GM12878 (cell line): ENCODE results near the gene C14orf93. TPM values are rescaled to one million over a fixed set of nuclear protein-coding genes. Genes with fewer than 3 reads are reported as not detected.

Source experiments
- ATF7 ChIP-seq: fragments of 450-650 bp; IDR thresholded peaks from 2 replicates; pipeline ENCODE4 v1.6.1; 2016; ENCODE audit warnings: low read depth, mild to moderate bottlenecking
- BMI1 ChIP-seq: fragments of 450-650 bp; IDR thresholded peaks from 2 replicates; pipeline ENCODE4 v1.6.1; 2016; ENCODE audit warnings: mild to moderate bottlenecking, moderate library complexity, borderline replicate concordance
- POLR2AphosphoS2 ChIP-seq: IDR thresholded peaks from 2 replicates; pipeline ENCODE4 v1.6.1; 2011; ENCODE audit warnings: low read depth, mild to moderate bottlenecking, low read length, improper control_type of control experiment, moderate library complexity
- RFX5 ChIP-seq: IDR thresholded peaks from 2 replicates; pipeline ENCODE4 v1.6.1; 2011; ENCODE audit warnings: low read depth, low read length, improper control_type of control experiment
- polyA plus RNA-seq, 11 experiments: library from polyadenylated mRNA; depleted of rRNA in 4 of 11; unstranded in 6 of 11; stranded (reverse) in 5 of 11; fragments of >200 nt; fragmentation: Nextera tagmentation in 4 of 11; fragmentation: Illumina TruSeq in 1 of 11; extraction: Ambion mirVana in 4 of 11; extraction: Trizol in 1 of 11; gene quantifications; 1 replicate in 1 of 11; 2 replicates in 10 of 11; pipeline versions ENCODE4 v1.2.1 to v1.2.3, GENCODE V29; 2011 to 2016; ENCODE audit warnings: inconsistent platforms in 2 of 11, missing spikeins in 2 of 11, low read depth in 1 of 11
- total RNA-seq, 4 experiments: library from RNA; depleted of rRNA in 3 of 4; stranded (reverse); fragments of >200 nt in 3 of 4; fragmentation: Illumina TruSeq in 1 of 4; extraction: Trizol in 1 of 4; gene quantifications; 2 replicates each; pipeline versions ENCODE4 v1.2.1 to v1.2.3, GENCODE V29; 2013 to 2021
- TF ChIP-seq, protein P1 (sequence below): IDR thresholded peaks from 2 replicates; pipeline ENCODE4 v1.6.1; 2012; ENCODE audit warnings: low read depth, low read length, improper control_type of control experiment

The C14orf93 gene
- total and polyA plus RNA-seq, 10 of the 15 experiments (the other 5 are each of a cell fraction or from before 2014, with no cell fraction given), result 1.8 to 13.9 (median 10.2) TPM

- TF ChIP-seq, protein P1, sequence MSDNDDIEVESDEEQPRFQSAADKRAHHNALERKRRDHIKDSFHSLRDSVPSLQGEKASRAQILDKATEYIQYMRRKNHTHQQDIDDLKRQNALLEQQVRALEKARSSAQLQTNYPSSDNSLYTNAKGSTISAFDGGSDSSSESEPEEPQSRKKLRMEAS, result no peak
- TF ChIP-seq POLR2AphosphoS2, result no peak
- no peak for TF ChIP-seq BMI1
- no peak for TF ChIP-seq RFX5
- TF ChIP-seq ATF7, result no peak
These were observed 70.3 kb downstream of the C14orf93 start (continued) for GRCh38 chr14:22939684-22940083.

Other genes with a start within 250 kb of the C14orf93 start
Only the 7 nearest of the 19 such genes appear.
- gene PRMT5, start 80.8 kb downstream of the C14orf93 start, total RNA-seq (2014; rRNA removed), result 96.2 and 106 TPM in 2 replicates
- 103 and 113 TPM in 2 replicates for gene PRMT5, start 80.8 kb downstream of the C14orf93 start, total RNA-seq (2014; rRNA removed; fragmentation: Illumina TruSeq; extraction: Trizol)
- 105 and 115 TPM in 2 replicates for gene PRMT5, start 80.8 kb downstream of the C14orf93 start, total RNA-seq (2021)
- gene PRMT5, start 80.8 kb downstream of the C14orf93 start, polyA plus RNA-seq (2011; rRNA removed), result 175 and 221 TPM in 2 replicates
- 125 and 129 TPM in 2 replicates for gene PRMT5, start 80.8 kb downstream of the C14orf93 start, polyA plus RNA-seq (2014; fragmentation: Illumina TruSeq; extraction: Trizol)
- gene PRMT5, start 80.8 kb downstream of the C14orf93 start, polyA plus RNA-seq (2014; fragmentation: Nextera tagmentation; extraction: Ambion mirVana), result 10 to 100 TPM; 54.3 to 71.6 TPM
- gene PRMT5, start 80.8 kb downstream of the C14orf93 start, polyA plus RNA-seq (2014; rRNA removed), result 106 and 118 TPM in 2 replicates
- gene PRMT5, start 80.8 kb downstream of the C14orf93 start, polyA plus RNA-seq (2016; fragmentation: Nextera tagmentation; extraction: Ambion mirVana), result 100 to 1,000 TPM; 175 to 195 TPM
- 71.8 and 84.5 TPM in 2 replicates for gene HAUS4, start 53.1 kb downstream of the C14orf93 start, total RNA-seq (2014; rRNA removed)
- gene HAUS4, start 53.1 kb downstream of the C14orf93 start, total RNA-seq (2014; rRNA removed; fragmentation: Illumina TruSeq; extraction: Trizol), result 57.1 and 59.5 TPM in 2 replicates
- gene HAUS4, start 53.1 kb downstream of the C14orf93 start, total RNA-seq (2021), result 58.8 and 60.4 TPM in 2 replicates
- 77.0 and 98.3 TPM in 2 replicates for gene HAUS4, start 53.1 kb downstream of the C14orf93 start, polyA plus RNA-seq (2011; rRNA removed)
- 51.8 and 73.5 TPM in 2 replicates for gene HAUS4, start 53.1 kb downstream of the C14orf93 start, polyA plus RNA-seq (2014; fragmentation: Illumina TruSeq; extraction: Trizol)
- 10 to 100 TPM; 14.9 to 33.0 TPM for gene HAUS4, start 53.1 kb downstream of the C14orf93 start, polyA plus RNA-seq (2014; fragmentation: Nextera tagmentation; extraction: Ambion mirVana)
- gene HAUS4, start 53.1 kb downstream of the C14orf93 start, polyA plus RNA-seq (2014; rRNA removed), result 64.7 and 73.5 TPM in 2 replicates
- 10 to 100 TPM; 49.4 to 58.2 TPM for gene HAUS4, start 53.1 kb downstream of the C14orf93 start, polyA plus RNA-seq (2016; fragmentation: Nextera tagmentation; extraction: Ambion mirVana)
- 0.49 and 0.51 TPM in 2 replicates for gene AJUBA, start 27.6 kb downstream of the C14orf93 start, total RNA-seq (2014; rRNA removed)
- gene AJUBA, start 27.6 kb downstream of the C14orf93 start, total RNA-seq (2014; rRNA removed; fragmentation: Illumina TruSeq; extraction: Trizol), result 0.18 and 0.36 TPM in 2 replicates
- 0.43 and 0.90 TPM in 2 replicates for gene AJUBA, start 27.6 kb downstream of the C14orf93 start, total RNA-seq (2021)
- gene AJUBA, start 27.6 kb downstream of the C14orf93 start, polyA plus RNA-seq (2011; rRNA removed), result 18.1 and 23.6 TPM in 2 replicates
- gene AJUBA, start 27.6 kb downstream of the C14orf93 start, polyA plus RNA-seq (2014; fragmentation: Illumina TruSeq; extraction: Trizol), result 0.16 and 0.87 TPM in 2 replicates
- gene AJUBA, start 27.6 kb downstream of the C14orf93 start, polyA plus RNA-seq (2014; fragmentation: Nextera tagmentation; extraction: Ambion mirVana), result under 1 TPM; 0.03 to 0.04 TPM
- gene AJUBA, start 27.6 kb downstream of the C14orf93 start, polyA plus RNA-seq (2014; rRNA removed), result 0.32 and 0.90 TPM in 2 replicates
- gene AJUBA, start 27.6 kb downstream of the C14orf93 start, polyA plus RNA-seq (2016; fragmentation: Nextera tagmentation; extraction: Ambion mirVana), result under 1 TPM in 1 of 2 experiments, not detected in 1; 0.15 TPM
- 120 and 142 TPM in 2 replicates for gene PSMB5, start 24.8 kb upstream of the C14orf93 start, total RNA-seq (2014; rRNA removed)
- 90.6 and 98.9 TPM in 2 replicates for gene PSMB5, start 24.8 kb upstream of the C14orf93 start, total RNA-seq (2014; rRNA removed; fragmentation: Illumina TruSeq; extraction: Trizol)
- 94.5 and 97.1 TPM in 2 replicates for gene PSMB5, start 24.8 kb upstream of the C14orf93 start, total RNA-seq (2021)
- gene PSMB5, start 24.8 kb upstream of the C14orf93 start, polyA plus RNA-seq (2011; rRNA removed), result 107 and 146 TPM in 2 replicates
- 77.7 and 84.5 TPM in 2 replicates for gene PSMB5, start 24.8 kb upstream of the C14orf93 start, polyA plus RNA-seq (2014; fragmentation: Illumina TruSeq; extraction: Trizol)
- 100 to 1,000 TPM; 686 to 802 TPM for gene PSMB5, start 24.8 kb upstream of the C14orf93 start, polyA plus RNA-seq (2014; fragmentation: Nextera tagmentation; extraction: Ambion mirVana)
- gene PSMB5, start 24.8 kb upstream of the C14orf93 start, polyA plus RNA-seq (2014; rRNA removed), result 113 and 125 TPM in 2 replicates
- 100 to 1,000 TPM; 180 to 205 TPM for gene PSMB5, start 24.8 kb upstream of the C14orf93 start, polyA plus RNA-seq (2016; fragmentation: Nextera tagmentation; extraction: Ambion mirVana)
- gene PSMB11, start 32.1 kb upstream of the C14orf93 start, total RNA-seq (2014; rRNA removed), result not detected in 2 replicates
- not detected in 2 replicates for gene PSMB11, start 32.1 kb upstream of the C14orf93 start, total RNA-seq (2014; rRNA removed; fragmentation: Illumina TruSeq; extraction: Trizol)
- gene PSMB11, start 32.1 kb upstream of the C14orf93 start, total RNA-seq (2021), result not detected in 2 replicates
- not detected in 2 replicates for gene PSMB11, start 32.1 kb upstream of the C14orf93 start, polyA plus RNA-seq (2011; rRNA removed)
- not detected in 2 replicates for gene PSMB11, start 32.1 kb upstream of the C14orf93 start, polyA plus RNA-seq (2014; fragmentation: Illumina TruSeq; extraction: Trizol)
- not detected for gene PSMB11, start 32.1 kb upstream of the C14orf93 start, polyA plus RNA-seq (2014; fragmentation: Nextera tagmentation; extraction: Ambion mirVana)
- gene PSMB11, start 32.1 kb upstream of the C14orf93 start, polyA plus RNA-seq (2014; rRNA removed), result not detected in 2 replicates
- not detected for gene PSMB11, start 32.1 kb upstream of the C14orf93 start, polyA plus RNA-seq (2016; fragmentation: Nextera tagmentation; extraction: Ambion mirVana)
- 0.45 and 0.49 TPM in 2 replicates for gene CDH24, start 47.4 kb upstream of the C14orf93 start, total RNA-seq (2014; rRNA removed)
- 0.23 and 0.36 TPM in 2 replicates for gene CDH24, start 47.4 kb upstream of the C14orf93 start, total RNA-seq (2014; rRNA removed; fragmentation: Illumina TruSeq; extraction: Trizol)
- gene CDH24, start 47.4 kb upstream of the C14orf93 start, total RNA-seq (2021), result 0.90 and 1.1 TPM in 2 replicates
- 0.65 and 1.4 TPM in 2 replicates for gene CDH24, start 47.4 kb upstream of the C14orf93 start, polyA plus RNA-seq (2011; rRNA removed)
- gene CDH24, start 47.4 kb upstream of the C14orf93 start, polyA plus RNA-seq (2014; fragmentation: Illumina TruSeq; extraction: Trizol), result 0.46 and 0.67 TPM in 2 replicates
- not detected for gene CDH24, start 47.4 kb upstream of the C14orf93 start, polyA plus RNA-seq (2014; fragmentation: Nextera tagmentation; extraction: Ambion mirVana)
- 1.2 and 1.5 TPM in 2 replicates for gene CDH24, start 47.4 kb upstream of the C14orf93 start, polyA plus RNA-seq (2014; rRNA removed)
- gene CDH24, start 47.4 kb upstream of the C14orf93 start, polyA plus RNA-seq (2016; fragmentation: Nextera tagmentation; extraction: Ambion mirVana), result under 1 TPM; 0.10 to 0.37 TPM
- 96.2 and 100 TPM in 2 replicates for gene ACIN1, start 85.0 kb upstream of the C14orf93 start, total RNA-seq (2014; rRNA removed)
- gene ACIN1, start 85.0 kb upstream of the C14orf93 start, total RNA-seq (2014; rRNA removed; fragmentation: Illumina TruSeq; extraction: Trizol), result 86.1 and 86.4 TPM in 2 replicates
- gene ACIN1, start 85.0 kb upstream of the C14orf93 start, total RNA-seq (2021), result 124 and 130 TPM in 2 replicates
- gene ACIN1, start 85.0 kb upstream of the C14orf93 start, polyA plus RNA-seq (2011; rRNA removed), result 87.5 and 112 TPM in 2 replicates
- gene ACIN1, start 85.0 kb upstream of the C14orf93 start, polyA plus RNA-seq (2014; fragmentation: Illumina TruSeq; extraction: Trizol), result 148 and 150 TPM in 2 replicates
- 1 to 10 TPM; 4.3 to 9.9 TPM for gene ACIN1, start 85.0 kb upstream of the C14orf93 start, polyA plus RNA-seq (2014; fragmentation: Nextera tagmentation; extraction: Ambion mirVana)
- 117 and 126 TPM in 2 replicates for gene ACIN1, start 85.0 kb upstream of the C14orf93 start, polyA plus RNA-seq (2014; rRNA removed)
- gene ACIN1, start 85.0 kb upstream of the C14orf93 start, polyA plus RNA-seq (2016; fragmentation: Nextera tagmentation; extraction: Ambion mirVana), result 10 to 100 TPM; 42.3 to 44.1 TPM